HTERT RPE-1 (cell line): Measurements from ENCODE around the gene ATP7B.
"Not testable (repeated sequence)": the region's sequence is repeated elsewhere in the genome, so short reads cannot be mapped to it uniquely, and the experiment has no call there.

Source experiments
- in situ Hi-C: fragments of 300-500 bp; cut with MboI; formaldehyde crosslinking; loops from 4 replicates; pipeline ENCODE4 v1.14.3; 2020; ENCODE audit warnings: low sequenced_read_pairs

The ATP7B gene

DNA sequence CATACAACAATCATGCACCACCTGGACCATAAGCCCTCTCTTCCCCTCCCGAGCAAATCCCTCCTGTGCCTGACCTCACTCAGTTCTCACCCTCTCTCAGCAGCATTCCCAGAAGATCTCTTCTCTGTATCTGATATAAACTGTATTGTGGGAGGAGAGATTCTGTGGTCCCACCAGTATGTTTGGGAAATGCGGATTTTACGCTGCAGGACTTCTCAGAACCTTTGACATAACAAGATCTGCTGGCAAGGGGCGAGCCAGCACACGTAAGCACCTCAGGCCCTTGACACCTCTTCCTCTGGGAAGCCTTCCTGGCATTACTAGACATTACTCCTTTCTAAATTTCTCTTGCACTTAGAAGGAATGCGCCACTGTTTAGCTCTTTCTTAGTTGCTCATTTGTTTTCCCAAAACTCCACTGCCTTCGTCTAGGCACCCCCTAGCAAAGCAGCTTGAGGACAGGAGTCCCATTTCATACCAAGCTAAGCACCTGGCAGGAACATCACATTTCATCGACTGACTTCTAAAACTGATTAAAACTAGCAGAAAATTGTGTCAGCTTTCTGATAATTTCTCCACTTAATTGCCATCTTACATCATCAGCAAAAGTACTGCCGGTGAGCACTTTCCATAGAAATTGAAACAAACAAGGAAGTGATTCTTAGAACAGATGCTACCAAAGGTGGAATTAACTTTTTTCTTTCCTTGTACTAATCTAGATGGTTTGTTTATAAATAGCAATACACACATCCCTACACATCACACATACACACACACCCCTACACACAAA is 86.3 kb downstream of the ATP7B start:
- in situ Hi-C loops = no loop called here

DNA sequence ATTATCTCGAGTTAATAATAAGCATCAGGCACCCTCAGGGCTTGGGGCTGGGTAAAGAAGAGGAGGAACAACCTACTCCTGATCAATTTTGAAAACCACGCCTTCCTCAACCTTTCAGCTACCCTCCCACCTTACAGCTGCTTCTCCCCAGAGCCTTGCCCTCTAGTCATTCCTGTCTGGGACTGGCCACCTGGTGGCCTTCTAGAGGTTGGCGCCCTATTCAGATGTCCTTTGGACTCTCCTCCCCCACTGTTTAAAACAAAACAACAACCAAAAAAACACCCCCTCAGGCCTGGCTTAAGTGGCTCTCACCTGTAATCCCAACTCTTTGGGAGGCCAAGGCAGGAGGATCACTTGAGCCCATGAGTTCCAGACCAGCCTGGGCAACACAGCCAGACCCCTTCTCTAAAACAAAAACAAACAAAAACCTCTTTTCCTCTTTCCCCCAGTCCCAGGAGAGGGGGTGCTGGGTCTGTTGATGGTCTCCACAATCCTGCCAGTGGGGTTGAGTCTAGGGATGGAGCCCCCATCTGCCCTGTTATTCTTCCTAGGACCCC is 87.2 kb downstream of the ATP7B start:
- in situ Hi-C loops = no loop called here

DNA sequence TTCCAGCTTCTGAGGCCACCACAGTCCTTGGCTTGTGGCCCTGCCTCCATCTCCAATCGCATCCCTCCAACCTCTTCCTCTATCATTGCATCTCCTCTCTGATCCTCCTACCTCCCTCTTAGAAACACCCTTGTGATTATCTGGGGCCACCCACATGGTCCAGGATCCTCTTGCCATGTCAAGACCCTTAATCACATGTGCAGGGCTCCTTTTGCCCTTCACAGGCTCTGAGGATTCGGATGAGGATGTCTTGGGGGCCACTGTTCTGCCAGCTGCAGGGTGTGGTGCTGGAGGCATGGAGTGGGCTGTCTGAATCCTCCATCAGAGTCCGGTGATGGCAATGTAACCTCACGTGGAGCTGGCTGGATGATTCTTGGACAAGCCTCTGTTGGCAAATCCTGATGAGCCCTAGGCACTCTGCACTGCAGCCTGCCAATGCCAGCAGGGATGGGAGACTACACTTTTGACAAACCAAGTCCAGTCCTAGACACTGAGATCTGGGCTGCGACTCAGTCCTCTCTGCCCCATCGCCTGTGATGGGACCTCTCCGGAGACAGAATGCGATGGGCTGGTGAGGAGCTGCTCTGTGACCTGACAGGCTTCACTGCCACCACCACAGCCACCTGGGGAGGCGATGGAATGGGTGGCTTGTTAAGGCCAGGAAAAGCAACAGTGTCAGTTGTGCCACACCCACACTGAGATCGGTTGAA is 88.3 kb downstream of the ATP7B start:
- in situ Hi-C loops = no loop called here

GRCh38 chr13:51921790-51922740 is 89.2 kb downstream of the ATP7B start:
- in situ Hi-C loops = no loop called here

- in situ Hi-C loops = no loop called here
Measured at GRCh38 chr13:51920786-51921185, 90.5 kb downstream of the ATP7B start.

GRCh38 chr13:51920267-51920666 is 91.0 kb downstream of the ATP7B start:
- in situ Hi-C loops = no loop called here

DNA sequence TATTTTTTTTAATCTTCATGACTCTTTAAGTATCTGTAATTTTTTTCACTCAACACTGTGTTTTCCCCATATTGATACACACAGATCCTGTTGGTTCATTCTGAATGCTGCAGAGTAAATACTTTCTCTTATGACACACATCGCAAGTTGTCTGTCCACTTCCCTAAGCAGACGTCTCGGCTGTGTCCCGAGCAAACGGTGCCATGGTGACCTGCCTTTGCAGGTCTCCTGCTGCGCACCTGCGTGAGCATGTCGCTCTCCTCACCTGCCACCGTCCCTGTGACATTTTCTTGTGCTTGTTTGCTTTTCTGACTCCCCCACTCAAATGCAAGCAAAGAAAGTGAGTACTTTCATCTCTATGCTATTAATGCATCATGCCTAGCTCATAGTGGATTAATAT is 91.7 kb downstream of the ATP7B start:
- in situ Hi-C loops = no loop called here

DNA sequence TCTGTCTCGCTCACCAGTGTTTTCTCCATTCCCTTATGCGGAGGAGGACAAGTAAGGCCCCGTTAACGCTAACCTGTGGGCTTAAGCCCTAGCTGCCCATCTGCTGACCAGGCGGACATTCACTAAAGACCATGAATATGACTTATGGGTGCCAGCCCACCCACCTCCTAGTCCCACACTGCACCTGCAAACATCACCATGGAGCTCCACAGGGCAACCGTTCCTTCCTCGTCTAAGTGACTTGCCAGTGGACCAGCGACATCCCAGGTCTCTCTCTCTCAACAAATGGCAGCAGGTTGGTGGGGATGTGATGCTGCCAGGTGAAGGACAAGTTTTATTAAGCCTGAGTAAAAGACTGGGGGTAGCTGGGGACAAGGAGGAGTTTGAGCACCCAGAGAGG is 94.3 kb downstream of the ATP7B start:
- in situ Hi-C loops = no loop called here

- in situ Hi-C loops = no loop called here
Measured at GRCh38 chr13:51916051-51916818, 95.0 kb downstream of the ATP7B start.

- in situ Hi-C loops = no loop called here
Measured at GRCh38 chr13:51914137-51914493, 97.1 kb downstream of the ATP7B start.

GRCh38 chr13:51913421-51914136 is 97.7 kb downstream of the ATP7B start:
- in situ Hi-C loops = no loop called here

- in situ Hi-C loops = no loop called here
Measured at GRCh38 chr13:51912511-51913225, 98.6 kb downstream of the ATP7B start.

GRCh38 chr13:51912091-51912490 is 99.2 kb downstream of the ATP7B start:
- in situ Hi-C loops = no loop called here

DNA sequence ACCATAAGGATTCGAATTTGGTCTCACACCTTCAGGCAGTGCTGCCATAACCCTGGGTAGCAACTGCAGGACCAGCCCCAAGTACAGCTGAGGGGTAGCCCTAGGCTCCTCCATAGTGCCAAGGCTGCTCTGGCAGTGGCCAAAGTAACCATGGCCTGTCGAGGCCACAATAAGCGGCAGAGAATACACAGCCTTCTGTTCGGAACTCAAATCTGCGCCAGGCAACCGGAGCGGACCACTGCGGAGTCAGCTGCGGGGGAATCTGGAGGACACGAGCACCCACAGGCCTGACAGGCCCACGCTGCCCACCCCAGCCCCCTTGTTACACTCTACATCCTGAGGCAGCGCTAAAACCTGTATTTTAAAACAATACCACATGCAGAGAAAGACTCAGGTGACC is 100.7 kb downstream of the ATP7B start:
- in situ Hi-C loops = no loop called here

DNA sequence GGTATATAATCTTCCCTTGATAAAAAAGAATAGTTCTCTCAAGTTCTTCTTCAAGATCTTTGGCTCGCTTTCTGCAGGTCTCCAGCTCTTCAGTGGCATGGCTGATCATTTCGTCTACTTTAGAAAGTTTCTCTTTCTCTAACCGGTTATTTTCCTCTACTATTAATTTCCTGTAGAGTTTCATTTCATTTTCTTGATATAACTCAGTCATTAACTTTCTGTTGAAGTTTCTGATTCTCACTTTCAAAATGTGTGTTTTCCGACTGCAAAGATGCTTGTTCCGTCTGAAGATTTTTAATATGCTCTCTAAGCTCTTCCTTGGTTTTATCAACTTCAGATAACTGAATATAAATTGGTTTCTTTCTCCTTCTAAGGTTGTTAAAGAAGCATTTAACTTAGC is 102.0 kb downstream of the ATP7B start:
- in situ Hi-C loops = not testable (repeated sequence)

GRCh38 chr13:51907040-51907732 is 104.1 kb downstream of the ATP7B start:
- in situ Hi-C loops = no loop called here

DNA sequence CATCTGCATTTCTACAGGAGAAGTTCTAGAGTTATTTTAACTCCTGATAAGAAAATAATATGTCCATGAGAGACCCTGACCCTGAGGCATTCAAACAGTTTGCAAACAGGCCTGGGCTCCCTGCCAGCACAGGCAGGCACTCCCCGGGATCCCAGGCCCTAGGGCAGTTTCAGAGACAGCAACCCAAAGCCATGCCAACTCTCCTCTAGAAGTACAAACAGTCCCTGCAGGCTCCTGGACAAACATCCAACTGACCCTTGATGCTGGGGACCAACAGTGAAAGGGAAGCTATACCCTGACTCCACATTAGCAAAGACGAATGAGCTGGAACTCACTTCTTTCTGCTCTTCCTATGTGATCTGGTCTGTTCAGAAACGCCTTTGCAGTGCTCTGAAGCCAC is 104.7 kb downstream of the ATP7B start:
- in situ Hi-C loops = no loop called here

DNA sequence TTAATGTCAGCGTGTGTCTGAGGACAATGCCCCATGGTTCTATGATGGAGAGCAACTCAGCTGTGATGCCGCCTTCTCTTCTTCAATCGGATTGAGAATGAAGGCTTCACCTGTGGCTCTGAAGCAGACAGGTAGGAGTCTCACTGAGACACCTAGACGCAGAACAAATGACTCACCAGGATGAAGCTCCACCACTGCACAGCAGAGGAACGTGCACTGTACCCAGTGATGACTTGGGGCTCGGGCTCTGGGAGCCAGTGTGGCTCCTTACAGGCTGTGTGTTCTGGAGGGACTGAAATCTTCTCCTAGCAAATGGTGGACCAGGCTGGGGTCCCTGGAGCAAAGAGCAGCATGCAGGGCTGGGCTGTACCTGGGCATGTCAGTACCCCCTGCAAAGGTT is 105.5 kb downstream of the ATP7B start:
- in situ Hi-C loops = no loop called here

DNA sequence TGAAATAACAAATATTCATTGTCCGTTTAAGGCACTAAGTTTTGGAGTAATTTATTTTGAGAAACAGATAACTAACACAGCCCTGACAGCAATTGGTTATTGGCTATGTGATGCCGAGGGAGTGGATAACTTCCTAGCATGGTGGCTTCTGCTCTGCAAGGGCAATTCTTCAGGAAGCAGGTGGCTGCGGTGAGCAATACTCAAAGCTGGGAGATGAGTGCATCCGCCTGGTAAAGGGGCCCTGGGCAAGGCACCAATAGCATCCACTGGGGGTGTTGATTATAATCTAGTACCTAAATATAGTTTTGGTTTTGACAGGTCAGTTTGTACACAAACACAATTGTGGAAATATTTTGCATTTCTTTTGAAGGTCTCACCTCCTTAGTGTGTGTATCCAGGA is 108.5 kb downstream of the ATP7B start:
- in situ Hi-C loops = no loop called here
